IPS-NIHi7 (cell line): ENCODE measurements around the gene SEPHS2.
"Not testable (repeated sequence)": the region's sequence is repeated elsewhere in the genome, so short reads cannot be mapped to it uniquely, and the experiment has no call there.

Experiments used
- DNase-seq: peaks from one replicate; pipeline ENCODE4 v3.0.0; 2012; ENCODE audit warnings: mixed read lengths; ENCODE audit errors: extremely low spot score

Gene SEPHS2

DNA sequence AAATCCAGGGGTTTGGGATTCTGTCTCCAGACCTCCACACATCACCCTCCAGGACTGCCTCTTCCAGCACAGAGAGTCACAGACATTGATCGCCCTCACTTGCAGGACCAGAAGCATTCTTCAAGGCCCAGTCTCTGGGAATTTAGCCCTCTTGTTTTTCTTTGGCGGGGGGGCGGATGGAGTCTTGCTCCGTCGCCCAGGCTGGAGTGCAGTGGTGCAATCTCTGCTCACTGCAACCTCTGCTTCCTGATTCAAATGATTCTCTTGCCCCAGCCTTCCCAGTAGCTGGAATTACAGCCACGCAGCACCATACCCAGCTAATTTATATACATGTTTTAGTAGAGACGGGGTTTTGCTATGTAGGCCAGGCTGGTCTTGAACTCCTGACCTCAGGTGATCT lies 18.4 kb upstream of the SEPHS2 start:
- no peak for DNase-seq

DNA sequence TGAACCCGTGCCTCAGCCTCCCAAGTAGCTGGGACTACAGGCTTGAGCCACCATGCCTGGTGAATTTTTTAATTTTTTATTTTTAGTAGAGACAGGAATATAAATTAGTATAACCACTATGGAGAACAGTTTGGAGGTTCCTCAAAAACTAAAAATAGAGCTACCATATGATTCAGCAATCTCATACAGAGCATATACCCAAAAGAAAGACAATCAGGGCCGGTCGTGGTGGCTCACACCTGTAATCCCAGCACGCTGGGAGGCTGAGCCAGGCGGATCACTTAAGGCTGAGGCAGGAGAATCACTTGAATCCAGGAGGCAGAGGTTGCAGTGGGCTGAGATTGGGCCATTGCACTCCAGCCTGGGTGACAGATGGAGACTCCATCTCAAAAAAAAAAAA lies 15.8 kb upstream of the SEPHS2 start:
- not testable (repeated sequence) for DNase-seq

DNA sequence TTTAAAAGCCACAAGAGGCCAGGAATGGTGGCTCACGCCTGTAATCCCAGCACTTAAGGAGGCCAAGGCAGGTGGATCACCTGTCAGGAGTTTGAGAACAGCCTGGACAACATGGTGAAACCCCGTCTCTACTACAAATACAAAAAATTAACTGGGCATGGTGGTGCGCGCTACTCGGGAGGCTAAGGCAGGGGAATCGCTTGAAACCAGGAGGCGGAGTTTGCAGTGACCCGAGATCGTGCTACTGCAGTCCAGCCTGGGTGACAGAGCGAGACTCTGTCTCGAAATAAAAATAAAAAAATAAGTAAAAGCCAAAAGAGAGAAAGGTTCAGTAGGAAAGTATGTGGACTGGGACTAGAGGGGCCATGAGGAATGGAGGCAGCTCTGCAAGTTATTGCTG lies 13.8 kb upstream of the SEPHS2 start:
- DNase-seq: no peak

DNA sequence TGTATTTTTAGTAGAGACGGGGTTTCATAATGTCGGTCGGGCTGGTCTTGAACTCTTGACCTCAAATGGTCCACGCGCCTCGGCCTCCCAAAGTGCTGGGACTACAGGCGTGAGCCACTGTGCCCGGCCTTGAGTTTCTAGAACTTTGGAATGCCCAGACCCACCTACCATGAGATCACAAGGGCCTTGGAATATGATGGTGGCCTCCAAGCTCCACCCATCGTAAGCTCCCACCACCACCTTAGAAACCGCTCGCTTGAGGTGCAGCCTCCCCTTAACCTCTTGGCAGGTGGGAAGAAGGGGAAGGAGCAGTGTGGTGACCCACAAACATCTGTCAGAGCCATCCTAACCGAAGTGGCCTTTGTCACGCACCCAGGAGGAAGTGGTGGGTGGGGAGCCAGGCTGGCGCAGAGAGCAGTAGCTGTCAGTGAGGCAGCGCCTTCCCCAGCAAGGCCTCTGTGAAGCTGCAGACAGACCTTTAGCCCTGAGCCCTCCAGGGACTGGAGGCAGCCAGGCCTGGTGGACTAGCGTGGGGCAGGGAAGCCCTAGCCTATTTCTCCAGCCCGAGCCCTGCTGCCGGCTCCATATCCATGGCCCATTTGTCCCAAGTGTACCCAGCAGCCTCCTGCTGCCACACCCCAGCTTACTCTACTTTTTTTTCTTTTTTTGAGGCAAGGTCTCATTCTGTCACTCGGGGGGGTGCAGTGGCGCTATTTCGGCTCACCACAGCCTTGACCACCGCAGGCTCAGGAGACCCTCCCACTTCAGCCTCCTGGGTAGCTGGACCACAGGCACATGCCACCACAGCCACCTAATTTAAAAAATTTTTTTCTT lies 13.1 kb upstream of the SEPHS2 start:
- DNase-seq: no peak

DNA sequence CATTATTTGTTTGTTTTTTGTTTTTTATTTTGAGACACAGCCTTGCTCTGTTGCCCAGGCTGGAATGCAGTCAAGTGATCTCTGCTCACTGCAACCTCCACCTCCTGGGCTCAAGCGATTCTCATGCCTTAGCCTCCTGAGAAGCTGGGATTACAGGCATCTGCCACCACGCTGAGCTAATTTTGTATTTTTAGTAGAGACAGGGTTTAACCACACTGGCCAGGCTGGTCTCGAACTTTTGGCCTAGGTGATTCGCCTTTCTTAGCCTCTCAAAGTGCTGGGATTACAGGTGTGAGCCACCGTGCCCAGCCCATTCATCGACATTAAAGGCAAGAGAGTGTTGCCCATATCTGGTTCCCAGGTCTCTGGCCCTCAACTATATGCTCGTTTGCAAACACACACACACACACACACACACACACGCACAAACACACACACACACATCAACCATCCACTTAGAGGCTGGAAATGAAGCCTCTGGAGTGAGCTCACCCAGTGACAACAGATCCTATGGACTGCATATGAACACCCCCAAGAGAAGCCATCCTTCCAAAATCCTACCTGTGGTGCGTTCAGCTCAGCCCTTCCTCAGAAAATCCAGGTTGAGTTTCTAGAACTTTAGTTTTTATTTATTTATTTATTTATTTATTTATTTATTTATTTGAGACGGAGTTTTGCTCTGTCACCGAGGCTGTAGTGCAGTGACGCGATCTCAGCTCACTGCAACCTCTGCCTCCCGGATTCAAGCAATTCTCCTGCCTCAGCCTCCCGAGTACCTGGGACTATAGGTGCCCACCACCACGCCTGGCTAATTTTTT lies 12.3 kb upstream of the SEPHS2 start:
- no peak for DNase-seq

DNA sequence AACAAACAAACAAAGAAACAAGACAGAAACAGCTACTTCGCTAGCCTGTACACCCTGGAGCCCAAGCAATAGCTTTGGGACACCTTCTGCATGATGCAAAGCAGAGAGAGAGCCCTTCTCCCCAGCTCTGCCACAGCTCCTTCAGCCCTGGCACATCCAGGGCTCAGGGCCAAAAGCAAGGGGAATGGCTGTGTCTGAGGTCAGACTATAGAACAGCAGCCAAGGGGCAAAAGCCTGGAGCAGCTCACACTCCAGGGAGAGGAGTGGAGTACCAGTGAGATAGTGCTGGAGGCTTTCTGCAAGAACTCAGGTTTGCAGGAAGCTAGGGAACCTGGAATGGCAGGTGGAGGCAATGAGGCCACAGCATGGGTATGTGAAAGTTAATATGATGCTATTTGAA lies 11.6 kb upstream of the SEPHS2 start:
- DNase-seq: no peak

DNA sequence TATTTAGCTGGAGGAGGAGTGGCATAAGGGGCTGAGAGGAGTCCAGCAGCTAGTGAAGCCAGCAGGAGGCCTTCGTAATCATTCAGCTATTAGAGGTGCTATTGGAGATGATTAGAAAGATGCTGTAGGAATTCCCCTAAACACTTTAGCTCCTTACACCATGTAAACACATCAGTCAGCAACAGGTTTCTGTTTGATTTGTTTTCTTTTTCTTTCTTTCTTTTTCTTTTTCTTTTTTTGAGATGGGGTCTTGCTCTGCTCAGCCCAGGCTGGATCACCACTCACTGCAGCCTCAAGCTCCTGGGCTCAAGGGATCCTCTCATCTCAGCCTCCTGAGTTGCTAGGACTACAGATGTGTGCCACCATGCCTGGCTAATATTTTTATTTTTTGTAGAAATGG lies 10.6 kb upstream of the SEPHS2 start:
- DNase-seq: no peak

DNA sequence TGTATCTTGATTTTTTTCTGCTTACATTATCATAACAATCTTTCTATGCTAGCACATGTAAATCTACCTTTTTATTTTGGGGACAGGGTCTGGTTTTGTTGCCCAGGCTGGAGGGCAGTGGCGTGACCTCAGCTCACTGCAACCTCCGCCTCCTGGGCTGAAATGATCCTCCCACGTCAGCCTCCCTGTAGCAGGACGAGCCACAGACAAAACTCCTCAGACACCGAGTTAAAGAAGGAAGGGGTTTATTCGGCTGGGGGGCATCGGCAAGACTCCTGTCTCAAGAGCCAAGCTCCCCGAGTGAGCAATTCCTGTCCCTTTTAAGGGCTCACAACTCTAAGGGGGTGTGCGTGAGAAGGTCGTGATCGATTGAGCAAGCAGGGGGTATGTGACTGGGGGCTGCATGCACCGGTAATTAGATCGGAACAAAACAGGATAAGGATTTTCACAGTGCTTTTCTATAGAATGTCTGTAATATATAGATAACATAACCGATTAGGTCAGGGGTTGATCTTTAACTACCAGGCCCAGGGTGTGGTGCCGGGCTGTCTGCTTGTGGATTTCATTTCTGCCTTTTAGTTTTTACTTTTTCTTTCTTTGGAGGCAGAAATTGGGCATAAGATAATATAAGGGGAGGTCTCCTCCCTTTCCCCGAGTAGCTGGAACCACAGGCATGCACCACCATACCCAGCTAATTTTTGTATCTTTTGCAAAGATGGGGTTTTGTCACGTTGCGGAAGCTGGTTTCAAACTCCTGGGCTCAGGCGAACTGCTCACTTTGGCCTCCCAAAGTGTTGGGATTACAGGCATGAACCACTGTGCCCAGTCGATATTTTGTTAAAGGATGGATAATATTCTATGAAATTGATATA lies 7.3 kb upstream of the SEPHS2 start:
- DNase-seq: not testable (repeated sequence)

DNA sequence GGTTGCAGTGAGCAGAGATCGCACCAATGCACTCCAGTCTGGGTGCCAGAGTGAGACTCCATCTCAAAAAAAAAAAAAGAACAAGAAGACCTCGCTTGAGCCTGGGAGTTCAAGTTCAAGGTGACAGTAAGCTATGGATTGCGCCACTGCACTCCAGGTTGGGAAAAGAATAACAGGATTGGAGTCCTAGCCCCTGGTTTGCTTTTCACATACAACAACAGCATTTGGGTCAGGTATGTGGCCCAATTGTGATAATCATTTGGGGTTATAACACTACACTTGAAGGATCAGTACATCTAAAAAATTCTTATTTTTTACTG lies 3.4 kb upstream of the SEPHS2 start:
- DNase-seq: no peak

DNA sequence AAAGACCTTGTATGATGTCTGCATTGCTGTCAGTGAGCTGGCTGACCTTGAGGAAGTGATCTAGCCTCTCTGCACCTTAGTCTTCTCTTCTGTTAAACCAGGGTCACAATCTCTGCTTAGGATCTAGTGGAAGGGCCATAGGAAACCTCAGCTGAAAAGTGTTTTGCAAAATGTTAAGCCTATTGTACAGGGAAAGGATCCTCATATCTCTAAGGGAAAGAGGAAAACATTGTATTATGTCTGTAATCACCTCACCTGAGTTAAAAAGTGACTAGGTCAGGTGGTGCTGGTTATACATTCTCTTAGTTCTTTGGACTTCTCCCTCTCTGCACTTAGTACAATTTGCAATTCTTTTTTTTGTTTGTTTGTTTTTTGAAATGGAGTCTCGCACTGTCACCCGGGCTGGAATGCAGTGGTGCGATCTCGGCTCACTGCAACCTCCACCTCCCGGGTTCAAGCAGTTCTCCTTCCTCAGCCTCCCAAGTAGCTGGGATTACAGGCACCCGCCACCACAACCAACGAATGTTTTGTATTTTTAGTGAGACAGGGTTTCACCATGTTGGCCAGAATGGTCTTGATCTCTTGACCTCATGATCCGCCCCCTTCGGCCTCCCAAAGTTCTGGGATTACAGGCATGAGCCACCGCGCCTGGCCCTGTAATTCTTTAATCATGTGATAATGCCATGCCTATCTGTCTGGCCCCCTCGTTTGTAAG lies 2.0 kb upstream of the SEPHS2 start:
- no peak for DNase-seq

DNA sequence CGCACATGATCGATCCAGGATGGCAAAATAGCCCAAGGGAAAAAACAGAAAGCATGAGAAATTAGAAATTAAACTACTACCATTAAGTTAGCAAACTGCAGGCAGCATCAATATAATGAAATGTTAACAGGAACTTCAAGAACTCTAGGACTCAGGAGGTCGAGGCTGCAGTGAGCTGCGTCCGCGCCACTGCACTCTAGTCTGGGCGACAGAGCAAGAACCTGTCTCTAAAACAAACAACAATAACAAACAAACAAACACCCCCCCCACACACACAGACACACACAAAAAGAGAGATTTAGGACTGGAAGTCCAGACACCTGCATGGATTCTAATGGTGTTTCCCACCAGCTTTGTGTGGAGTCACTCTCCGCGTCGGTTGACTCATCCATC lies 525 bp upstream of the SEPHS2 start:
- DNase-seq: no peak

DNA sequence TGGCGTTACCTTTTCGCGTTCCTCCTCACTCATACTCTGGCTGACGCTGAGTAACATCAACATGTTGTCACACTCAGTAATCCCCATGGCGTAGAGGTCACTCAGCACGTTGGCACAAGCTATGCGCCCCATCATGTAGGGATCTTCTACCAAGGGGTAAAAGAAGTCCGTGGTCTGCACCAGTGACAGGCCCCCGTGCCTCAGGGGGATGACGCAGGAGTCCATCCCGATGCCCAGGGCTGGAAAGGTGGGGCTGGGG lies 596 bp downstream of the SEPHS2 start:
- no peak for DNase-seq

DNA sequence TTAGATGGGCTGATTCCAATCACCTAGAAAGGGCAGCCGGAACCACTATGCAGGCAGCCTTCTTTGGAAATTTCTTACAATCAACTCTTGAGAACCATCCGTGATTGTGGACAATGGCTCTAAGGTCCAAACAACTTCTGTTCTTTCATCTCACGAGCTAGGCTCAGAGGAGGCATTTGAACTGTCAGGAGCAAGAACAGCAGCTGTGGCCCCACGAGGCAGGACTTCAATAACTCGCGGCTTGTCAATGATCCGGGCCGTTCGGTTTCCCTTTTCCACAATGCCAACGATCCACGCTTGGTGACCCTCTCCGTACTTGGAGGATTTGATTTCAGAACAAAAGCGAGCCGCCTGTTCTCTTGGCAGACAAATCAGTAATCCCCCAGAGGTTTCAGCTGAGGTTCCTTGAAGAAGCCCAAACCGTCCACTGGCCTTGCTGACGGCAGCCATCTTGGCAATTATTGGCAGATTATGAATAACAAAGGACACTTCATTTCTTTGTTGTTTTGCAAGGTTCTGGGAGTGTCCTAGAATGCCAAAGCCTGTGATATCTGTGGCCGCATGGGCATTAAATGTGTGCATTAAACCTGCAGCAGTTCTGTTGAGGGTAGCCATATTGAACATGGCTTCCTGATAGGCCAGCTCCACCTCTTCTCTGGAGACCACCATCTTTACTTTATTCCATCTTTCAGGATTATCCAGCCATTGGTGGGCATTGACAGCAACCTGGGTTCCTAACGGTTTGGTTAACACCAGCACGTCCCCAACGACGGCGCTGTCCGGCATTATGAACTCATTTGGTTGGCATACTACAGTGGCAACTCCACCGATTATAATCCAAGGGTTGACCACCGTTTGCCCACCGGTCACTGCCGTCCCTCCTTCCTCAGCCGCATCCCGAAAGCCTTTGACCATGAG lies 1.2 kb downstream of the SEPHS2 start:
- DNase-seq: no peak

DNA sequence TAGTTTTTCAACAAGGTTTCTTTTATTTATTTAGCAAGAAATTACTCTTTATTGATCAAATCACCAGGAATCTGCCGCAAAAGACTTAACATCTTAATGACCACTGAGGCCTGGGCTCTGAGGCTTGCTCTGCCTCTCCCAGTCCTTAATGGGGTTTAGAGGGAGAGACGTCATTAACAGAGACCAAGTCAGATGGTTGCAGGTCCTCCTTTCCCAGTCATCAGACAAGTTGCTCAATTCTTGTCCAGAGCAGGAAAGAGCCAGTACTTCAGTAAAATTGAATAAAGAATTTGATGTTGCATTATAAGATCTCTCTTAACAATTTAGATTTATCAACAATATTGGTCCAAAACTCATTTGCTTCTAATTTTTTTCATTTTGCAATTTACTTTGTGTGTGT lies 2.0 kb downstream of the SEPHS2 start:
- DNase-seq: no peak

DNA sequence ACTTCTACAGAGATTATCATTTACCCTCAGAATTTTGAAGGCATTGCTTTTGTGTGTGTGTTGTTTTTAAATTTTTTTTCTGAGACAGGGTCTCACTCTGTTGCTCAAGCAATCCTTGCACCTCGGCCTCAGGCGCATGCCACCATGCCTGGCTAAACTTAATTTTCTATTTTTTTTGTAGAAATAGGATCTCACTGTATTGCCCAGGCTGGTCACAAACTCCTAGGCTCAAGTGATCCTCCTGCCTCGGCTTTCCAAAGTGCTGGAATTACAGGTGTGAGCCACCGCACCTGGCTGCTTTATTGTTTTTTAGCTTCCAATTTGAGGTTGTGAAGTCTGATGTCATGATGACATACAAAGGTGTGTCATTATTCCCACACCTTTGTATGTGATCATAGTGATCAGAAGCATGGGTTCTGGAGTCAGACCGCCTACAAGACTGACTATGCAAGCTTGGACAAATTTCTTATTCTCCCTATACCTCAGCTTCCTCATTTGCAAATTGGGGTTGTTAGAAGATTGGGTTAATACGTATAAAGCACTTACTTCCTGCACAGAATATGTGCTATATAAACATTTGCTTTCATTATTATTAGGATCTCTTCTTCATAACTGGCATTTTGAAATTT lies 5.8 kb downstream of the SEPHS2 start:
- DNase-seq: no peak

DNA sequence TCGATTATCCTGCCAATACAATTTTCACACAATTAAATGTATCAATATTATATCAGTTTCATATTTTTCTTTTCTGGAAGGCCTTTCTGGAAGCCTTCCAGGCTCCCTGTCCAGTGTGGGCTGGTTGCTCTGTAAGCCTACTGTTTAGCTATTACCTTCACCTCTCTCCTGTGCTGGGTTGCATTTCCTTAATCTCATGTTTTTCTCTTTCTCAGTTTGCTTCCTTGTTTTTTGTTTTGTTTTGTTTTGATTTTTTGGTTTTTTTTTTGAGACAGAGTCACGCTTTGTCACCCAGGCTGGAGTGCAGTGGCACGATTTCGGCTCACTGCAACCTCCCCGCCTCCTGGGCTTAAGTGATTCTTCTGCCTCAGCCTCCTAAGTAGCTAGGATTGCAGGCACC lies 6.8 kb downstream of the SEPHS2 start:
- no peak for DNase-seq

DNA sequence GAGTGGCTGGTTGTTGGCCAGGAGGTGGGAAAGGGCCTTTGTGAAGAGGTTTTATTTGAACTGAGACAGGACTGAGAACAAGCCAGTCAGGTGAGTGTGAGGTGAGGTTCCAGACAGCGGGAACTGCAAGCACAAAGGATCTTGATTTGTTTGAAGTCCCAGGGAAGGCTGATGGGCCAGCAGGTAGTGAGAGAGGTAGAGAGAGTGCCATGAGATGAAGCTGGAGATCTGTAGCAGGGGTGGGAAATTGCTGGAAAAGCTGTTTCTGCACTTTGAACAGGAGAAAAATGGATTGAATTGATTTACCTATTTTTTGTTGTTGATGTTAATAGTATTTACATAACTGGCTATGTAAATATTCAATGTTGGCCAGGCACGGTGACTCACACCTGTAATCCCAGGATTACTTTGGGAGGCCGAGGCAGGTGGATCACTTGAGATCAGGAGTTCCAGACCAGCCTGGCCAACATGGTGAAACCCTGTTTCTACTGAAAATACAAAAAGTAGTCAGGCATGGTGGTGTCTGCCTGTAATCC lies 8.1 kb downstream of the SEPHS2 start:
- no peak for DNase-seq

DNA sequence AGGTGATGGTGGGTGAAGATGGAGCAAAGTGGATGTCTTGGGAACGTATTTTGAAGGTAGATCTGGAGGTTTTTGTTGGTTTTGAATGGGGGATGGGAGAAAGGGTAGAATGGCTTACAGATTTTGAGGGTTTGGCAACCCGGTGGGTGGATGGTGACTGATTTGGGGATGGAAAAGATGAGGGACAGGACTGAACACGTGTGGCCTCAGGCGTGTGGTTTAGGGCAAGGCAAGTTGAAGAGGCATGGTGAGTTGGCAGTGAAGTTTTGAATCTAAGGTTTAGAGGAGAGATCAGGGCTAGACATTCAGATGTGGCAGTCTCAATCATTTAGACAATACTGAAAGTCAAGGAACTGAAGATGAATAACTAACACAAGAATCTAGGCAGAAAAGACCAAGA lies 10.8 kb downstream of the SEPHS2 start:
- no peak for DNase-seq

DNA sequence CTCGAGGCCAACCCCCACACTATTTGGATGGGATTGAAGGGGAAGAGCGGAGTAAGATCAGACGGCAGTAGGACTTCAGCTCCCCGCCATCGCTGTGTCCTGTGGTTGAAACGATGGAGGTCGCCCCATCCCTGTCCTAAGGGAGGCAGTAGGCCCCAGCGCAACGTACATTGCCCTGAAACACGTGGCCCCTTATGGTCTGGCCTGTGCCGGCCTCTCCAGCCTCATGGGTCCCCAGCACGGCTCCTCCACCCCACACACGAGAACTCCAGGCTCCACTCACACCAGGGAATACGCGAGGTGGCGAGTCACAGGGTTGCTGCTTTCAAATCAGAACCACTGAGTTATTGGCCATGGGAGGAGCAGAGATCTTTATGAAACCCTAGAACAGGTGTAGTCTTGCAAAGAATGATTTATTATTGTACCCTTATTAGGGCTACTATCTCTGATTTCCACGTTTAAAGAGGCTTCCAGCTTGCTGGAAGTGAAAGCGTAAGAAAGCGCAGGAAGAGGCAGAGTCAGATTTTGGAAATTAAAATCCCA lies 15.2 kb downstream of the SEPHS2 start:
- DNase-seq: peak; percentile 52
